Measurements from ENCODE around the gene RABL2A. TPM values are rescaled to one million over a fixed set of nuclear protein-coding genes. Genes with fewer than 3 reads are reported as not detected.
"Not testable (repeated sequence)": the region's sequence is repeated elsewhere in the genome, so short reads cannot be mapped to it uniquely, and the experiment has no call there.

Gene RABL2A
- total RNA-seq, 2 donors from 2014 or later: 29.0 to 33.5 TPM

DNA sequence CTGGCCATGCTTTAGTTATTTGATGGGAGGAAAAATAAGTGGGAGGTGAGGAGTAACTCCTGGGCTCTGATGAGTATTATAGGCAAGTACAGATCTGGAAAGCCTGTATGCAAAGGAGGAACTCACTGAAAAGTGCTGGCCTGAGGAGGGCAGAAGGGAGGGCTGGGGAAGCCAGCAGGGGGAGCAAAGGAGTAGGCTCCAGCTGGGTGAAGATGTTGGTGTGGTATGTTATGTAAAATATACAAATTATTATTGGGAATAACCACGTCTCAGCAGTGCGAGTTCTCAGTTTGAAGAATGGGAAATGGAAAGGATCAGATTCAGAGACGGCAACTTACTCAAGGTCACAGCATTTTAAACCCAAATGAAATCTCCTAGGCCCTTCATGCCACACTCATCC lies 39.9 kb upstream of the RABL2A start:
- H3K9me3 Mint-ChIP-seq; H3K4me3 Mint-ChIP-seq; H3K4me1 ChIP-seq (ENCODE audit: control insufficient read depth, insufficient read depth, low read length); H3K9me3 ChIP-seq (ENCODE audit: control insufficient read depth, low read length); H3K36me3 Mint-ChIP-seq (ENCODE audit: low read depth); H3K36me3 ChIP-seq (ENCODE audit: control insufficient read depth, insufficient read depth, low read length); H3K4me3 ChIP-seq (ENCODE audit: low read length); H3K27me3 ChIP-seq (ENCODE audit: control insufficient read depth, insufficient read depth, low read length, poor library complexity, severe bottlenecking); H3K27ac ChIP-seq (ENCODE audit: low read depth, low read length); H3K27me3 Mint-ChIP-seq (ENCODE audit: insufficient read depth); H3K9ac ChIP-seq (ENCODE audit: extremely low read depth, low read length, poor library complexity, severe bottlenecking): not testable (repeated sequence)
- peaks cover 21% of the 10 kb centered on the region for H3K4me1 Mint-ChIP-seq
- H3K27ac Mint-ChIP-seq: peak overlapping the region; percentile 26
- TF ChIP-seq, protein P1, sequence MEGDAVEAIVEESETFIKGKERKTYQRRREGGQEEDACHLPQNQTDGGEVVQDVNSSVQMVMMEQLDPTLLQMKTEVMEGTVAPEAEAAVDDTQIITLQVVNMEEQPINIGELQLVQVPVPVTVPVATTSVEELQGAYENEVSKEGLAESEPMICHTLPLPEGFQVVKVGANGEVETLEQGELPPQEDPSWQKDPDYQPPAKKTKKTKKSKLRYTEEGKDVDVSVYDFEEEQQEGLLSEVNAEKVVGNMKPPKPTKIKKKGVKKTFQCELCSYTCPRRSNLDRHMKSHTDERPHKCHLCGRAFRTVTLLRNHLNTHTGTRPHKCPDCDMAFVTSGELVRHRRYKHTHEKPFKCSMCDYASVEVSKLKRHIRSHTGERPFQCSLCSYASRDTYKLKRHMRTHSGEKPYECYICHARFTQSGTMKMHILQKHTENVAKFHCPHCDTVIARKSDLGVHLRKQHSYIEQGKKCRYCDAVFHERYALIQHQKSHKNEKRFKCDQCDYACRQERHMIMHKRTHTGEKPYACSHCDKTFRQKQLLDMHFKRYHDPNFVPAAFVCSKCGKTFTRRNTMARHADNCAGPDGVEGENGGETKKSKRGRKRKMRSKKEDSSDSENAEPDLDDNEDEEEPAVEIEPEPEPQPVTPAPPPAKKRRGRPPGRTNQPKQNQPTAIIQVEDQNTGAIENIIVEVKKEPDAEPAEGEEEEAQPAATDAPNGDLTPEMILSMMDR (conservative IDR thresholded peaks at IDR 0.05): peak; percentile 69
- 86% methylated on average over 2 of the region's 3 CpGs for WGBS, 2 experiments (ENCODE audit: insufficient coverage in 1 of 2, insufficient read length in 1 of 2)
- peak; percentile 82 for DNase-seq

DNA sequence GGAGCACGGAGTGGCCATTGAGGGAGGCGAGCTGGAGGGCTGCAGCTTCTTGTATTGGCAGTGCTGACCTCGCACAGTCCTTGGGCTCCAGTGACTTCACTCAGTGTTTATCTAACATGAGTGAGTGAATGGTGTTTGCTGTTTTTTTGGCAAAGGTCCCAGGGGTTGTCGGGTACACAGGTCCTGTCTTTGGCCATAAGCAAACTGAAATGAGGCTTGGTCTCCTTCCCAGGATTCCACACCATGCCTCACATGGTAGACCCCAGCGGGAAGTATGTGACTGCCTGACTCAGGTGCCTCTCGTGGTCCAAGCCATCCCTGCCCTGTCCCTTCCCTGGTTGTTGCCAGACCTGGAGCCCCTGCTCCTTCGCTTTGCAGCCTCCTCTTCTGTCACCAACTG lies 37.5 kb upstream of the RABL2A start:
- H3K36me3 ChIP-seq (ENCODE audit: control insufficient read depth, insufficient read depth, low read length); H3K9me3 ChIP-seq (ENCODE audit: control insufficient read depth, low read length); H3K4me1 ChIP-seq (ENCODE audit: control insufficient read depth, insufficient read depth, low read length); H3K36me3 Mint-ChIP-seq (ENCODE audit: low read depth); H3K4me3 ChIP-seq (ENCODE audit: low read length); H3K9me3 Mint-ChIP-seq; H3K27ac Mint-ChIP-seq; H3K4me3 Mint-ChIP-seq; DNase-seq; H3K27me3 Mint-ChIP-seq (ENCODE audit: insufficient read depth); H3K9ac ChIP-seq (ENCODE audit: extremely low read depth, low read length, poor library complexity, severe bottlenecking); H3K27me3 ChIP-seq (ENCODE audit: control insufficient read depth, insufficient read depth, low read length, poor library complexity, severe bottlenecking); H3K27ac ChIP-seq (ENCODE audit: low read depth, low read length): not testable (repeated sequence)
- WGBS, 2 experiments (ENCODE audit: insufficient coverage in 1 of 2, insufficient read length in 1 of 2): 96 to 100% methylated on average over 1 to 4 of the region's 7 CpGs
- peaks cover 17% of the 10 kb centered on the region for H3K4me1 Mint-ChIP-seq

DNA sequence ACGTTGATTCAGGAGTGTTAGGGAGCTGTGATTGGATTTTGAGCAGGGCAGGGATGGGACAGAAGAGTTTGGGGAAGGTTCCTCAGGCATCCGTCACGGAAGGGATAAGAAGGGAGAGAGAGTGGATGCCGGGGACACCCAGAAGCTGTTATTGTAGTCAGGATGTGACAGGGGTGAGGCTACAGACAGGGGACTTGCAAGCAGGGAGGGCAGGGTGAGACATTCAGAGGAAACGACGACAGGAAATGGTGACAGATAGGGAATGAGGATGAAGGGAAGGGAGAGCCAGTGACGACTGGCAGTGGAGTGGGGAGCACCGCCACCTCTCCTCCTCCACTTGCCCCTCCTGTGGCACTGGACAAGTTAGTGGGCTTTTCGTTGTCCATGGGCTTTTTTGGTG lies 35.1 kb upstream of the RABL2A start:
- H3K27ac ChIP-seq (ENCODE audit: low read depth, low read length); H3K9ac ChIP-seq (ENCODE audit: extremely low read depth, low read length, poor library complexity, severe bottlenecking); H3K9me3 Mint-ChIP-seq; H3K36me3 ChIP-seq (ENCODE audit: control insufficient read depth, insufficient read depth, low read length); H3K9me3 ChIP-seq (ENCODE audit: control insufficient read depth, low read length); H3K27me3 ChIP-seq (ENCODE audit: control insufficient read depth, insufficient read depth, low read length, poor library complexity, severe bottlenecking); H3K27ac Mint-ChIP-seq; H3K4me3 ChIP-seq (ENCODE audit: low read length); H3K36me3 Mint-ChIP-seq (ENCODE audit: low read depth); H3K4me1 Mint-ChIP-seq; H3K4me1 ChIP-seq (ENCODE audit: control insufficient read depth, insufficient read depth, low read length); H3K4me3 Mint-ChIP-seq; H3K27me3 Mint-ChIP-seq (ENCODE audit: insufficient read depth): not testable (repeated sequence)
- DNase-seq: peak; percentile 23
- 80% methylated on average over 1 of the region's 9 CpGs; no CpG with 5 or more reads in 1 of the 2 experiments for WGBS, 2 experiments (ENCODE audit: insufficient coverage in 1 of 2, insufficient read length in 1 of 2)

DNA sequence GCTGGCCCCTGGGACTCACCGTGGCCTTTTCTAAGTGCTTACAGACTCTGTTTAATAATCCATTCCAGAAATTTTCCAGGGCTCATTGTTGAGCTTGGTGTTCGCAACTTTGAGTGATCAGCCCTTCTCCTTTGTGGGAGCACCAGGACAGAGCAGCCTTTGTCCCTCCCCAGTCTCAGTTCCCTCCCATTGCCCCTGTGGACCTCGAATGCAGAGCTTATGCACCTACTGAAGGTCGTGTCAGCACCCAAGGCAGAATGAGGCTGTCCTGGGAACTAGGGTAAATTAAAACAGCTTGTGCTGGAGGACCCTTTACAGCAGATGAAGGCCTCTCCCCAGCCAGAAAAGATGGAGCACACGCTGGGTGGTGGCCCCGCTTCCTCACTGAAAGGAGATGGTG lies 33.8 kb upstream of the RABL2A start:
- H3K9ac ChIP-seq (ENCODE audit: extremely low read depth, low read length, poor library complexity, severe bottlenecking); H3K4me3 ChIP-seq (ENCODE audit: low read length); H3K36me3 ChIP-seq (ENCODE audit: control insufficient read depth, insufficient read depth, low read length); H3K27me3 ChIP-seq (ENCODE audit: control insufficient read depth, insufficient read depth, low read length, poor library complexity, severe bottlenecking); H3K27ac ChIP-seq (ENCODE audit: low read depth, low read length); H3K9me3 Mint-ChIP-seq; H3K4me1 ChIP-seq (ENCODE audit: control insufficient read depth, insufficient read depth, low read length); DNase-seq; H3K9me3 ChIP-seq (ENCODE audit: control insufficient read depth, low read length); H3K36me3 Mint-ChIP-seq (ENCODE audit: low read depth); H3K4me3 Mint-ChIP-seq; H3K4me1 Mint-ChIP-seq; H3K27me3 Mint-ChIP-seq (ENCODE audit: insufficient read depth); H3K27ac Mint-ChIP-seq: not testable (repeated sequence)
- 81 to 83% methylated on average over 2 to 6 of the region's 6 CpGs for WGBS, 2 experiments (ENCODE audit: insufficient coverage in 1 of 2, insufficient read length in 1 of 2)

DNA sequence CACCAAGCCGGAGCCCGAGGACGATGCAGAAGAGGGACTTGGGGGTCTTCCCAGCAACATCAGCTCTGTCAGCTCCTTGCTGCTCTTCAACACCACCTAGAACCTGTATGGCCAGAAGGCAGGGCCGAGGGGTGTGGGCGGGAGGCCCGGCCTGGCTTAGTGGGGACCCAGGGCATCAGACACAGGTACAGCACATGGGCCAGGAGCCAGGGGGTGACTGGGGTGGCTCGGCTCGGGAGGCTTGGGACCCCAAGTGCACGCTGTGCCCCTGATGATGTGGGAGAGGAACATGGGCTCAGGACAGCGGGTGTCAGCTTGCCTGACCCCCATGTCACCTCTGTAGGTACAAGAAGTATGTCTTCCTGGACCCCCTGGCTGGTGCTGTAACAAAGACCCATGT lies 31.3 kb upstream of the RABL2A start:
- not testable (repeated sequence) for H3K9me3 Mint-ChIP-seq; H3K4me1 Mint-ChIP-seq; H3K27me3 Mint-ChIP-seq (ENCODE audit: insufficient read depth)

DNA sequence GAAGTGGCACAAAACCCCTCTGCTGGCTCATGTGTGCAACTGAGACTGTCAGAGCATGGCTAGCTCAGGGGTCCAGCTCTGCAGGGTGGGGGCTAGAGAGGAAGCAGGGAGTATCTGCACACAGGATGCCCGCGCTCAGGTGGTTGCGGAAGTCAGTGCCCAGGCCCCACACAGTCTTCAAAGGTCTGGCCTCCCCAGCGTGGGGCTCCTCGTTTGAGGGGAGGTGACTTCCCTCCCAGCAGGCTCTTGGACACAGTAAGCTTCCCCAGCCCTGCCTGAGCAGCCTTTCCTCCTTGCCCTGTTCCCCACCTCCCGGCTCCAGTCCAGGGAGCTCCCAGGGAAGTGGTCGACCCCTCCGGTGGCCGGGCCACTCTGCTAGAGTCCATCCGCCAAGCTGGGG lies 29.9 kb upstream of the RABL2A start:
- 98% methylated on average over 5 of the region's 10 CpGs; no CpG with 5 or more reads in 1 of the 2 experiments for WGBS, 2 experiments (ENCODE audit: insufficient coverage in 1 of 2, insufficient read length in 1 of 2)
- H3K36me3 ChIP-seq (ENCODE audit: control insufficient read depth, insufficient read depth, low read length); H3K27me3 Mint-ChIP-seq (ENCODE audit: insufficient read depth); H3K4me1 ChIP-seq (ENCODE audit: control insufficient read depth, insufficient read depth, low read length); H3K36me3 Mint-ChIP-seq (ENCODE audit: low read depth); H3K9ac ChIP-seq (ENCODE audit: extremely low read depth, low read length, poor library complexity, severe bottlenecking); DNase-seq; H3K4me3 ChIP-seq (ENCODE audit: low read length); H3K4me1 Mint-ChIP-seq; H3K4me3 Mint-ChIP-seq; H3K27ac Mint-ChIP-seq; H3K27ac ChIP-seq (ENCODE audit: low read depth, low read length); H3K9me3 Mint-ChIP-seq; H3K9me3 ChIP-seq (ENCODE audit: control insufficient read depth, low read length); H3K27me3 ChIP-seq (ENCODE audit: control insufficient read depth, insufficient read depth, low read length, poor library complexity, severe bottlenecking): not testable (repeated sequence)

More for the DNA sequence above, 31.3 kb upstream of the RABL2A start:
- not testable (repeated sequence) for DNase-seq; H3K4me3 Mint-ChIP-seq; H3K36me3 ChIP-seq (ENCODE audit: control insufficient read depth, insufficient read depth, low read length); H3K27ac ChIP-seq (ENCODE audit: low read depth, low read length); H3K36me3 Mint-ChIP-seq (ENCODE audit: low read depth); H3K4me1 ChIP-seq (ENCODE audit: control insufficient read depth, insufficient read depth, low read length); H3K27ac Mint-ChIP-seq; H3K4me3 ChIP-seq (ENCODE audit: low read length); H3K9me3 ChIP-seq (ENCODE audit: control insufficient read depth, low read length); H3K9ac ChIP-seq (ENCODE audit: extremely low read depth, low read length, poor library complexity, severe bottlenecking); H3K27me3 ChIP-seq (ENCODE audit: control insufficient read depth, insufficient read depth, low read length, poor library complexity, severe bottlenecking)
- 95% methylated on average over 9 of the region's 10 CpGs; no CpG with 5 or more reads in 1 of the 2 experiments for WGBS, 2 experiments (ENCODE audit: insufficient coverage in 1 of 2, insufficient read length in 1 of 2)

DNA sequence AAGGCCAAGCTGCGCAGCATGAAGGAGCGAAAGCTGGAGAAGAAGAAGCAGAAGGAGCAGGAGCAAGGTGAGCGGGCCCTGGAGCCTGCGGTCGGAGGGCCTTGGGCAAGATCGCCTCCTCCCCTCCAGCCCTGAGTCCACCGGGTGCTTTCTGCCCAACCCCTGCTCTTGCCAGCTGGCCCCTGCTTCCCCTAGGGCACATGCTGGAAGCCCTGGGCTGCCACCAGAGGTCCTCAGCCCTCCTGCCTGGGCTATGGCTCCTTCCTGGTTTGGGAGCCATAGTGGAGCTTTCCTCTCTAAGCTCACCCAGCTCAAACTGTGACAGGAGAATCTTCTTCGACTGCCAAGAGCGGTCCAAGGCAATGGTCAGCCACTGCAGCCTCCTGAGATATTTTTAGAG lies 29.5 kb upstream of the RABL2A start:
- H3K9ac ChIP-seq (ENCODE audit: extremely low read depth, low read length, poor library complexity, severe bottlenecking); H3K27ac ChIP-seq (ENCODE audit: low read depth, low read length); H3K4me3 ChIP-seq (ENCODE audit: low read length); H3K9me3 ChIP-seq (ENCODE audit: control insufficient read depth, low read length); H3K27ac Mint-ChIP-seq; H3K4me1 ChIP-seq (ENCODE audit: control insufficient read depth, insufficient read depth, low read length); H3K9me3 Mint-ChIP-seq; H3K36me3 Mint-ChIP-seq (ENCODE audit: low read depth); H3K27me3 Mint-ChIP-seq (ENCODE audit: insufficient read depth); H3K4me3 Mint-ChIP-seq; H3K4me1 Mint-ChIP-seq; H3K36me3 ChIP-seq (ENCODE audit: control insufficient read depth, insufficient read depth, low read length); H3K27me3 ChIP-seq (ENCODE audit: control insufficient read depth, insufficient read depth, low read length, poor library complexity, severe bottlenecking); DNase-seq: not testable (repeated sequence)
- WGBS, 2 experiments (ENCODE audit: insufficient coverage in 1 of 2, insufficient read length in 1 of 2): 93% methylated on average over 4 of the region's 9 CpGs; no CpG with 5 or more reads in 1 of the 2 experiments

All from endodermal cell (in vitro differentiated cells).